ENCODE results near the gene FOXD2. TPM values are rescaled to one million over a fixed set of nuclear protein-coding genes. Genes with fewer than 3 reads are reported as not detected.

FOXD2 gene
- total and polyA plus RNA-seq, 2 donors (not counting 1 experiment from before 2014, with no cell fraction given): 0.19 to 0.83 TPM

DNA sequence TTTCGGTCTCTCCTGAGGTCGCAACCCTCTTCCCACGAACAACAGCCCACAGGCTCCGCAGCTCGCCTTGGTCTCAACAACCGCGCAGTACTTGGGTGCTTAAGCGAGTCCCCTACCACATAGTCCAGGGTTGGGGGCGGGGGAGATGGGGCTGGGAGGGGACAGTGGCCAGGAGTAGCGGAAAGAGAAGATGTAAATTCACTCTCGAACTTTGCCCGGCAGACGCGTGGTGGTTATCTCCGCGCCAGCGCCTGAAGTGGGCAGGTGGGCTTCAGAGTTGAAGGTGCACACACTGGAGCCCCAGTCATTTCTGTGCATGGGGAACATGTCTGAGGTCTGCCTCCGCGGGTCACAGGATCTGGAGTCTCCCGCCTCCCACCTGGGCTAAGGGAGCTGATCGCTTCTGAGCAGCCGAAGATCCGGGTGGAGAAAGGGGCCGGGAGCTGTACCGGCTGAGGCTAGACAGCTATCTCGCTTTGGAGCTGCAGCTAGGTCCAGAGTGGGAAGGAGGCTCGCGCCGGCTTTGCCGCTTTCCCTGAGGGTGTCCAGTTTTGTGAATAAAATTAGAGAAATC lies 4.3 kb upstream of the FOXD2 start:
- no peak overlapping the region for H3K9ac ChIP-seq (ENCODE audit: insufficient read depth, low read length)
- H3K36me3 ChIP-seq (ENCODE audit: control insufficient read depth, insufficient read depth, low read length): no peaks in the 10 kb centered on the region
- peak overlapping the region; percentile 39 for H3K4me2 ChIP-seq (ENCODE audit: extremely low read depth, insufficient read depth, low read length)
- H2AFZ ChIP-seq (ENCODE audit: low read length): no peak overlapping the region
- no peaks in the 10 kb centered on the region for H3K79me2 ChIP-seq (ENCODE audit: control insufficient read depth, insufficient read depth, low read length)
- no peak overlapping the region for H3K27ac ChIP-seq (ENCODE audit: insufficient read depth, low read length)
- DNase-seq (ENCODE audit: low read depth in 2 of 2): no peak
- H3K4me3 ChIP-seq (replicated peaks in 1 of 4; ENCODE audit: control extremely low read depth in 1 of 4, insufficient read depth in 1 of 4, low read depth in 3 of 4, low read length in 4 of 4): peak overlapping the region in 1 of 4 experiments; percentile 36
- TF ChIP-seq, protein P1, sequence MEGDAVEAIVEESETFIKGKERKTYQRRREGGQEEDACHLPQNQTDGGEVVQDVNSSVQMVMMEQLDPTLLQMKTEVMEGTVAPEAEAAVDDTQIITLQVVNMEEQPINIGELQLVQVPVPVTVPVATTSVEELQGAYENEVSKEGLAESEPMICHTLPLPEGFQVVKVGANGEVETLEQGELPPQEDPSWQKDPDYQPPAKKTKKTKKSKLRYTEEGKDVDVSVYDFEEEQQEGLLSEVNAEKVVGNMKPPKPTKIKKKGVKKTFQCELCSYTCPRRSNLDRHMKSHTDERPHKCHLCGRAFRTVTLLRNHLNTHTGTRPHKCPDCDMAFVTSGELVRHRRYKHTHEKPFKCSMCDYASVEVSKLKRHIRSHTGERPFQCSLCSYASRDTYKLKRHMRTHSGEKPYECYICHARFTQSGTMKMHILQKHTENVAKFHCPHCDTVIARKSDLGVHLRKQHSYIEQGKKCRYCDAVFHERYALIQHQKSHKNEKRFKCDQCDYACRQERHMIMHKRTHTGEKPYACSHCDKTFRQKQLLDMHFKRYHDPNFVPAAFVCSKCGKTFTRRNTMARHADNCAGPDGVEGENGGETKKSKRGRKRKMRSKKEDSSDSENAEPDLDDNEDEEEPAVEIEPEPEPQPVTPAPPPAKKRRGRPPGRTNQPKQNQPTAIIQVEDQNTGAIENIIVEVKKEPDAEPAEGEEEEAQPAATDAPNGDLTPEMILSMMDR (conservative IDR thresholded peaks at IDR 0.05 in 1 of 2, IDR thresholded peaks at IDR 0.05 in 1 of 2; ENCODE audit: low read depth in 1 of 2, low read length in 2 of 2): no peak
- no peak for TF ChIP-seq EZH2 (IDR thresholded peaks at IDR 0.05; ENCODE audit: low read length, missing control alignments)
- H4K20me1 ChIP-seq (ENCODE audit: control insufficient read depth, extremely low read depth, insufficient read depth, low read length): no peaks in the 10 kb centered on the region
- no peaks in the 10 kb centered on the region for H3K9me3 ChIP-seq (ENCODE audit: control insufficient read depth, insufficient read depth, low read depth, low read length)
- no peaks in the 10 kb centered on the region for H3K27me3 ChIP-seq (ENCODE audit: control insufficient read depth, insufficient read depth, low read length)
- H3K4me1 ChIP-seq (ENCODE audit: control insufficient read depth, extremely low read depth, insufficient read depth, low read length): peaks cover 2% of the 10 kb centered on the region

DNA sequence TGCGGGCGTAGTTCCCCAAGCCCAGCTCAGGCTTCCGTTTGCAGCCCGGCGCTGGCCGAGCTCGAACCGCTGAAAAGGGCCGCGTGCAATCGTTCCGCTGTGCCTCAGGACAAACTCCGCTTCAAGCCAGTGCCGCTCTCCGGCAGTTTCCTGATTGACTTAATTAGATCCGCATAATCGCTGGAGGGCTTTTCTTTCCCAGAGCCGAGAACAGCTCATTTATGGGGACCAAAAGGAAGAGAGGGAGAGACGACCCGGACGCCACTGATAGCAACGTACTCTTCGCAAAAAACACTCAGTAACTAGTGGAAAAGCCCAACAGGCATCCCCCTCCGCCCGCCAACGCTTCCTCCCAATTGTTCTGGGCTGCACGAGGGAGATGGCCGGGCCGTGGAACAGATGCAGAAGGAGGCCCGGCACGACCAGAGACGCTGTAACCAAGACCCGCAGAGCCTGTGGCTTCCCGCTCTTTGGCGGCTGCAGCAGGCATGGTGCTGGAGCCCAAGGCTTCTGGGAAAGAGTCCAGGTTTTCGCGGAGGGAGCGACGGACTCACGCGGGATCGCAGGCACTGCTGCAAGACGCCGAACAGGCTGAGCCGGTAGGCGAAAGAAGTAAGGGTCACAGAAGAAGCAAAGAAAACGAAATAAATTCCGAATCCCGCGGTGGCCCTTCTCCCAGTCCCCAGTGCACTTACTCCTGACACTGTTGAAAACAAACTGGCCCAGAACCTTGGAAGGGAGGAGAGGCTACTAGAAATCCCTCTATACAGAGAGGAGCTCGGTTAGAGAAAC lies 3.6 kb upstream of the FOXD2 start:
- Histone ChIP-seq H3K27me3 (ENCODE audit: control insufficient read depth, insufficient read depth, low read length) (no peaks in the 10 kb centered on the region), H3K4me3 (replicated peaks in 1 of 4; ENCODE audit: control extremely low read depth in 1 of 4, insufficient read depth in 1 of 4, low read depth in 3 of 4, low read length in 4 of 4) (peak overlapping the region in 1 of 4 experiments; percentile 36), H3K36me3 (ENCODE audit: control insufficient read depth, insufficient read depth, low read length) (no peaks in the 10 kb centered on the region), H3K9me3 (ENCODE audit: control insufficient read depth, insufficient read depth, low read depth, low read length) (no peaks in the 10 kb centered on the region), H3K4me1 (ENCODE audit: control insufficient read depth, extremely low read depth, insufficient read depth, low read length) (peaks cover 2% of the 10 kb centered on the region), H4K20me1 (ENCODE audit: control insufficient read depth, extremely low read depth, insufficient read depth, low read length) (no peaks in the 10 kb centered on the region), H3K9ac (ENCODE audit: insufficient read depth, low read length) (no peak overlapping the region), H3K27ac (ENCODE audit: insufficient read depth, low read length) (no peak overlapping the region), H2AFZ (ENCODE audit: low read length) (no peak overlapping the region), H3K4me2 (ENCODE audit: extremely low read depth, insufficient read depth, low read length) (peak overlapping the region; percentile 39), H3K79me2 (ENCODE audit: control insufficient read depth, insufficient read depth, low read length) (no peaks in the 10 kb centered on the region)
- peak; percentile 46 to 66 for DNase-seq (ENCODE audit: low read depth in 2 of 2)
- TF ChIP-seq, protein P1 (conservative IDR thresholded peaks at IDR 0.05 in 1 of 2, IDR thresholded peaks at IDR 0.05 in 1 of 2; ENCODE audit: low read depth in 1 of 2, low read length in 2 of 2): no peak
- TF ChIP-seq EZH2 (IDR thresholded peaks at IDR 0.05; ENCODE audit: low read length, missing control alignments): no peak

DNA sequence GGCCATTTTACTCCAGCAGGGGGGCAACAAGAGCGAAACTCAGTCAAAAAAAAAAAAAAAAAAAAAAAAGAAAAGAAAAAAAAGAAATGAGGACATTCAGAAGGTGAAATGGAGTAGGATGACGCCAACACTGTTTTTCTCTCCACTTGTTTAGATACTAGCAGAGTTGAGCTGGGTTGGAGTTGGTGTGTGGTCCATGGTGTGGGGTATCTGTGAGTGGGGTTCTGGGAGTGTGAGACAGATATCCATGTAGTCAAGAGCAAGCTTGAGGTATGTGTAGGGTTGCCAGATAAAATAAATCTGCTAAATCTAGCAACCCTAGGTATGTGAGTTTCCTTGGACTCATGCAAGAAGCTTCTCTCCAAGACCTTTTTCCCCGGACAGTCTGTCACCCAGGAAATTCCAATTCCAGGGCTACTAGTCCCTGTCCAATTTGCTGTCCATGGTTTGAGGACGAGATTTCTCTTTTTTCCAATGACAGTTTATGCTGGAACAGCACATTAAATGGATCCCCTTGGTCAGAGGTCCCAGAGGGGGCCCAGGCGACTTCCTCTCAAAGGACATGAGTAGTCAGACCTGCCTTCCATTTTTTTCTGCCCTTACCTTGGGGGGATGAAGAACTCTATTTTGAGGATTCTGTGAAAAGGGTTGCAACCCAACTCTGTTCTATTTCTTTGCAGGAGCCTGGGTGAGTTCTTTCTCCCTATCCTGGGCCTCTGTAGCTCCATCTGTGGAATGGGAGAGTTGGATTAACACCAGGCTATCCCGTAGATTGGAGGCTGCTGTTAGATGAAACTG lies 2.1 kb upstream of the FOXD2 start:
- H3K4me3 ChIP-seq (replicated peaks in 1 of 4; ENCODE audit: control extremely low read depth in 1 of 4, insufficient read depth in 1 of 4, low read depth in 3 of 4, low read length in 4 of 4): peak overlapping the region in 1 of 4 experiments; percentile 78
- H3K9me3 ChIP-seq (ENCODE audit: control insufficient read depth, insufficient read depth, low read depth, low read length): no peaks in the 10 kb centered on the region
- no peak overlapping the region for H3K27ac ChIP-seq (ENCODE audit: insufficient read depth, low read length)
- no peaks in the 10 kb centered on the region for H3K27me3 ChIP-seq (ENCODE audit: control insufficient read depth, insufficient read depth, low read length)
- no peaks in the 10 kb centered on the region for H3K79me2 ChIP-seq (ENCODE audit: control insufficient read depth, insufficient read depth, low read length)
- H4K20me1 ChIP-seq (ENCODE audit: control insufficient read depth, extremely low read depth, insufficient read depth, low read length): no peaks in the 10 kb centered on the region
- no peaks in the 10 kb centered on the region for H3K36me3 ChIP-seq (ENCODE audit: control insufficient read depth, insufficient read depth, low read length)
- H3K4me2 ChIP-seq (ENCODE audit: extremely low read depth, insufficient read depth, low read length): peak overlapping the region; percentile 61
- H3K9ac ChIP-seq (ENCODE audit: insufficient read depth, low read length): no peak overlapping the region
- H3K4me1 ChIP-seq (ENCODE audit: control insufficient read depth, extremely low read depth, insufficient read depth, low read length): peaks cover 2% of the 10 kb centered on the region
- TF ChIP-seq EZH2 (IDR thresholded peaks at IDR 0.05; ENCODE audit: low read length, missing control alignments): no peak
- TF ChIP-seq, protein P1 (conservative IDR thresholded peaks at IDR 0.05 in 1 of 2, IDR thresholded peaks at IDR 0.05 in 1 of 2; ENCODE audit: low read depth in 1 of 2, low read length in 2 of 2): peak in 1 of 2 donors; percentile 1
- no peak for DNase-seq (ENCODE audit: low read depth in 2 of 2)
- no peak overlapping the region for H2AFZ ChIP-seq (ENCODE audit: low read length)
